Common myeloid progenitor, CD34-positive (primary cell): Measurements from ENCODE around the gene TBC1D30.

Source experiments
- CTCF ChIA-PET: fragments of 350-600 bp; sonication (Branson Sonifier 250); formaldehyde crosslinking; loops from one replicate; lab custom pipeline; 2021; ENCODE audit warnings: antibody characterized with exemption; lab: Charles Lee
- POLR2A ChIA-PET: fragments of 350-600 bp; sonication (Branson Sonifier 250); formaldehyde crosslinking; loops from one replicate; lab custom pipeline; 2021; ENCODE audit warnings: antibody characterized with exemption; lab: Charles Lee
- DNase-seq, 3 donors: peaks; one replicate each; pipeline versions ENCODE4 v3.0.0 to v3.0.0-alpha.2; 2013
- H3K27ac ChIP-seq, 2 experiments: 1 replicate in 1 of 2; 2 replicates in 1 of 2; pipeline ENCODE4 v1.7.0; 2013; ENCODE audit warnings: inconsistent platforms in 2 of 2, low read length in 2 of 2, mild to moderate bottlenecking in 2 of 2, low read depth in 1 of 2, moderate library complexity in 1 of 2; ENCODE audit not compliant: severe bottlenecking in 2 of 2, insufficient read depth in 1 of 2, poor library complexity in 1 of 2
- H3K27me3 ChIP-seq, 5 experiments: replicated peaks in 2 of 5; 1 replicate in 3 of 5; 2 replicates in 2 of 5; pipeline versions ENCODE4 v1.6.1 to v1.7.0; 2013; ENCODE audit warnings: low read length in 4 of 5, mild to moderate bottlenecking in 2 of 5, moderate library complexity in 2 of 5, inconsistent platforms in 1 of 5; ENCODE audit not compliant: insufficient read depth in 5 of 5, control insufficient read depth in 4 of 5
- H3K36me3 ChIP-seq, 4 experiments: 1 replicate in 2 of 4; 2 replicates in 2 of 4; pipeline versions ENCODE4 v1.6.1 to v1.7.0; 2013; ENCODE audit warnings: low read length in 3 of 4, control low read depth in 1 of 4, mild to moderate bottlenecking in 1 of 4; ENCODE audit not compliant: control insufficient read depth in 4 of 4, insufficient read depth in 4 of 4
- H3K4me1 ChIP-seq, 4 experiments: 1 replicate in 3 of 4; 2 replicates in 1 of 4; pipeline versions ENCODE4 v1.6.1 to v1.7.1; 2013; ENCODE audit warnings: low read length in 3 of 4, mild to moderate bottlenecking in 3 of 4, control low read depth in 1 of 4, inconsistent platforms in 1 of 4, moderate library complexity in 1 of 4; ENCODE audit not compliant: control insufficient read depth in 4 of 4, insufficient read depth in 4 of 4; ENCODE audit errors: control extremely low read depth in 1 of 4
- H3K4me3 ChIP-seq, 7 experiments: 1 replicate in 4 of 7; 2 replicates in 3 of 7; pipeline versions ENCODE4 v1.5.1 to v1.7.0; 2013; ENCODE audit warnings: mild to moderate bottlenecking in 7 of 7, low read length in 6 of 7, moderate library complexity in 6 of 7, inconsistent platforms in 2 of 7, low read depth in 2 of 7, control low read depth in 1 of 7; ENCODE audit not compliant: insufficient read depth in 4 of 7, control insufficient read depth in 1 of 7; ENCODE audit errors: extremely low read depth in 1 of 7
- H3K9me3 ChIP-seq, 5 experiments: 1 replicate in 4 of 5; 2 replicates in 1 of 5; pipeline versions ENCODE4 v1.6.1 to v1.7.1; 2013; ENCODE audit warnings: low read length in 4 of 5, mild to moderate bottlenecking in 2 of 5, inconsistent platforms in 1 of 5, low read depth in 1 of 5, moderate library complexity in 1 of 5; ENCODE audit not compliant: control insufficient read depth in 4 of 5, insufficient read depth in 2 of 5; ENCODE audit errors: control extremely low read depth in 1 of 5
- WGBS: methylation state at CpG from one replicate; pipeline ENCODE4 v1.1.5; 2013; ENCODE audit not compliant: insufficient coverage; 5-methylcytosine and 5-hydroxymethylcytosine counted together

Gene TBC1D30

GRCh38 chr12:64819816-64820402, 4.5 kb upstream of the TBC1D30 start:
- H3K9me3 ChIP-seq, result peaks cover 2 to 13% (median 6%) of the 10 kb centered on the region in 5 experiments
- CTCF ChIA-PET, result interaction anchor here (1.0 kb wide), 1 partner anchor 11 kb away, joined by 4 read pairs; no protein-coding TSS in a partner anchor
- no peak overlapping the region for H3K4me3 ChIP-seq
- POLR2A ChIA-PET, result no interaction called here
- no peak overlapping the region for H3K27ac ChIP-seq
- no peaks in the 10 kb centered on the region for H3K36me3 ChIP-seq
- no peak for DNase-seq
- peaks cover 0 to 10% (median 9%) of the 10 kb centered on the region in 4 experiments for H3K4me1 ChIP-seq
- peaks cover 6 to 33% (median 19%) of the 10 kb centered on the region in 5 experiments for H3K27me3 ChIP-seq
- 70% methylated on average over 2 of the region's 5 CpGs for WGBS

- H3K4me3 ChIP-seq, result no peak overlapping the region
- WGBS, result no CpG with 5 or more reads among the region's 3 CpGs
- ChIA-PET CTCF (interaction anchor here (0.6 to 1.0 kb wide), 2 partner anchors 10 to 683 kb away, joined by 3 to 4 read pairs; no protein-coding TSS in a partner anchor), POLR2A (no interaction called here)
- no peak overlapping the region for H3K27ac ChIP-seq
- H3K27me3 ChIP-seq, result peaks cover 6 to 40% (median 23%) of the 10 kb centered on the region in 5 experiments
- no peaks in the 10 kb centered on the region for H3K36me3 ChIP-seq
- peaks cover 2 to 13% (median 6%) of the 10 kb centered on the region in 5 experiments for H3K9me3 ChIP-seq
- H3K4me1 ChIP-seq, result peaks cover 0 to 17% (median 15%) of the 10 kb centered on the region in 4 experiments
- no peak for DNase-seq
Measured at GRCh38 chr12:64820593-64820992, 3.9 kb upstream of the TBC1D30 start.

- no peaks in the 10 kb centered on the region for H3K36me3 ChIP-seq
- no peak overlapping the region for H3K4me3 ChIP-seq
- ChIA-PET POLR2A (no interaction called here), CTCF (interaction anchor here (0.6 to 1.0 kb wide), 3 partner anchors 11 to 682 kb away, joined by 3 to 5 read pairs (median 4); no protein-coding TSS in a partner anchor)
- H3K27ac ChIP-seq, result no peak overlapping the region
- WGBS, result 97% methylated on average over 5 of the region's 5 CpGs
- no peak for DNase-seq
- peaks cover 2 to 13% (median 6%) of the 10 kb centered on the region in 5 experiments for H3K9me3 ChIP-seq
- H3K27me3 ChIP-seq, result peaks cover 9 to 46% (median 26%) of the 10 kb centered on the region in 5 experiments
- H3K4me1 ChIP-seq, result peaks cover 2 to 22% (median 17%) of the 10 kb centered on the region in 4 experiments
Measured at GRCh38 chr12:64821116-64821630, 3.3 kb upstream of the TBC1D30 start.

- Histone ChIP-seq H3K9me3 (peaks cover 2 to 13% (median 6%) of the 10 kb centered on the region in 5 experiments), H3K4me1 (peaks cover 3 to 23% (median 17%) of the 10 kb centered on the region in 4 experiments), H3K27me3 (peaks cover 26 to 69% (median 33%) of the 10 kb centered on the region in 5 experiments), H3K36me3 (no peaks in the 10 kb centered on the region), H3K4me3 (peak overlapping the region in 6 of 7 experiments; percentile 14 to 70 (median 58)), H3K27ac (no peak overlapping the region)
- ChIA-PET POLR2A (no interaction called here), CTCF (no interaction called here)
- 0% methylated on average over 16 of the region's 16 CpGs for WGBS
- DNase-seq, result no peak
Measured at GRCh38 chr12:64824130-64824499, 332 bp upstream of the TBC1D30 start.

- CTCF ChIA-PET, result no interaction called here
- H3K4me1 ChIP-seq, result peaks cover 3 to 23% (median 17%) of the 10 kb centered on the region in 4 experiments
- DNase-seq, result no peak
- POLR2A ChIA-PET, result no interaction called here
- no peak overlapping the region for H3K27ac ChIP-seq
- peaks cover 25 to 76% (median 36%) of the 10 kb centered on the region in 5 experiments for H3K27me3 ChIP-seq
- WGBS, result 3% methylated on average over 46 of the region's 51 CpGs
- no peaks in the 10 kb centered on the region for H3K36me3 ChIP-seq
- H3K9me3 ChIP-seq, result peaks cover 2 to 13% (median 6%) of the 10 kb centered on the region in 5 experiments
- peak overlapping the region in 5 of 7 experiments; percentile 23 to 70 (median 66) for H3K4me3 ChIP-seq
Measured at GRCh38 chr12:64825143-64826021, 935 bp downstream of the TBC1D30 start.

GRCh38 chr12:64826234-64826633, 1.8 kb downstream of the TBC1D30 start:
- H3K27me3 ChIP-seq, result peaks cover 25 to 77% (median 39%) of the 10 kb centered on the region in 5 experiments
- POLR2A ChIA-PET, result no interaction called here
- H3K9me3 ChIP-seq, result peaks cover 2 to 13% (median 6%) of the 10 kb centered on the region in 5 experiments
- no peak overlapping the region for H3K27ac ChIP-seq
- whole genome bisulfite sequencing, result 2% methylated on average over 19 of the region's 19 CpGs
- H3K4me1 ChIP-seq, result peaks cover 3 to 23% (median 17%) of the 10 kb centered on the region in 4 experiments
- DNase-seq, result peak; percentile 60 to 89 (median 84)
- no peaks in the 10 kb centered on the region for H3K36me3 ChIP-seq
- H3K4me3 ChIP-seq, result peak overlapping the region in 4 of 7 experiments; percentile 6 to 35 (median 27)
- CTCF ChIA-PET, result interaction anchor here (1.2 kb wide), 1 partner anchor 17 kb away, joined by 3 read pairs; no protein-coding TSS in a partner anchor
